Fibroblast of lung (primary cell): Measurements from ENCODE around the gene ADCK1. TPM values are rescaled to one million over a fixed set of nuclear protein-coding genes. Genes with fewer than 3 reads are reported as not detected.

Source experiments
- DNase-seq, 2 donors: peaks; one replicate each; pipeline versions ENCODE4 v3.0.0 to v3.0.0-alpha.2; 2010; ENCODE audit warnings: low read depth in 2 of 2
- H2AFZ ChIP-seq: 2 replicates; pipeline ENCODE4 v1.5.1; 2012; ENCODE audit warnings: low read length, control low read depth, inconsistent platforms
- H3K27ac ChIP-seq: 2 replicates; pipeline ENCODE4 v1.5.1; 2011; ENCODE audit warnings: low read length, control low read depth; ENCODE audit not compliant: insufficient read depth
- H3K27me3 ChIP-seq: 2 replicates; pipeline ENCODE4 v1.5.1; 2011; ENCODE audit warnings: mild to moderate bottlenecking, low read length; ENCODE audit not compliant: control insufficient read depth, insufficient read depth
- H3K36me3 ChIP-seq: 2 replicates; pipeline ENCODE4 v1.5.1; 2011; ENCODE audit warnings: low read length; ENCODE audit not compliant: control insufficient read depth, insufficient read depth
- H3K4me1 ChIP-seq: 2 replicates; pipeline ENCODE4 v1.5.1; 2011; ENCODE audit warnings: low read length; ENCODE audit not compliant: control insufficient read depth, insufficient read depth; ENCODE audit errors: extremely low read depth
- H3K4me2 ChIP-seq: 2 replicates; pipeline ENCODE4 v1.5.1; 2011; ENCODE audit warnings: low read length, control low read depth; ENCODE audit not compliant: insufficient read depth; ENCODE audit errors: extremely low read depth
- H3K4me3 ChIP-seq, 4 experiments: fragments of 200-600 bp in 1 of 4; sonication (generic) in 1 of 4; replicated peaks in 1 of 4; 2 replicates each; pipeline ENCODE4 v1.5.1; 2011 to 2016; ENCODE audit warnings: low read length in 4 of 4, low read depth in 3 of 4, mild to moderate bottlenecking in 3 of 4, control low read depth in 2 of 4, inconsistent platforms in 1 of 4, mixed read lengths in 1 of 4; ENCODE audit not compliant: insufficient read depth in 1 of 4; ENCODE audit errors: control extremely low read depth in 1 of 4
- H3K79me2 ChIP-seq: 2 replicates; pipeline ENCODE4 v1.5.1; 2012; ENCODE audit warnings: mild to moderate bottlenecking, low read length, inconsistent platforms; ENCODE audit not compliant: control insufficient read depth, insufficient read depth
- H3K9ac ChIP-seq: 2 replicates; pipeline ENCODE4 v1.5.1; 2011; ENCODE audit warnings: mild to moderate bottlenecking, low read length, control low read depth; ENCODE audit not compliant: insufficient read depth
- H3K9me3 ChIP-seq: 2 replicates; pipeline ENCODE4 v1.5.1; 2012; ENCODE audit warnings: low read depth, low read length; ENCODE audit not compliant: control insufficient read depth, insufficient read depth
- H4K20me1 ChIP-seq: 2 replicates; pipeline ENCODE4 v1.5.1; 2011; ENCODE audit warnings: low read length; ENCODE audit not compliant: control insufficient read depth, insufficient read depth; ENCODE audit errors: extremely low read depth
- EZH2 ChIP-seq: IDR thresholded peaks from 2 replicates; pipeline ENCODE4 v1.5.1; 2012; ENCODE audit warnings: low read length, control low read depth, mild to moderate bottlenecking; ENCODE audit errors: missing control alignments
- polyA plus RNA-seq, 2 donors: library from polyadenylated mRNA; depleted of rRNA in 1 of 2; stranded (reverse) in 1 of 2; unstranded in 1 of 2; fragments of >200 nt; gene quantifications; 2 replicates each; pipeline ENCODE4 v1.2.1, GENCODE V29; 2011 to 2012; ENCODE audit warnings: missing spikeins in 1 of 2
- total RNA-seq: library from RNA; depleted of rRNA; stranded (reverse); fragments of >200 nt; gene quantifications from 2 replicates; pipeline ENCODE4 v1.2.1, GENCODE V29; 2014
- TF ChIP-seq, protein P1 (sequence below), 2 donors: IDR thresholded peaks in 1 of 2; conservative IDR thresholded peaks in 1 of 2; 1 replicate in 1 of 2; 2 replicates in 1 of 2; pipeline ENCODE4 v1.5.1; 2011 to 2012; ENCODE audit warnings: low read length in 2 of 2, control low read depth in 1 of 2, inconsistent platforms in 1 of 2, low read depth in 1 of 2, mild to moderate bottlenecking in 1 of 2

Gene ADCK1
- total and polyA plus RNA-seq, 2 donors (not counting 1 experiment from before 2014, with no cell fraction given), result 4.6 to 4.8 TPM

DNA sequence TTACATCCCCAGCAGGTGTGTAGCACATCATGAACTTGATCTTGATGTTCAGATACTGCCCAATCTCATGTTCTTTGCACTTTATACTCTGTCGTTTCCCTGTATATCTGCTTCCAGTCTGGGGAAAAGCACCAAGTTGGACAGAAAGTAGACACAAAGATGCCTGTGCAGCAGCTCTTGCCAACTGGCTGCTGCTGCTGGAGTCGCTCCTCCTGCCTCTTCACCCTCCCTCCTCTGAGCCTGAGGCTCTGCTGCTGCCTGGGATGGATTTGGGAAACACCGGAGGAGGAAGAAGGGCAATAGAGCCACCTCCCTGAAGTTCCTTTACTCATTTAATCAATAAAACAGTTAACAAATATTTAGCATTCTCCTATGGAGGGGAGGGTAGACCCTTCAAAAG is 32.4 kb downstream of the ADCK1 start:
- Histone ChIP-seq H3K27ac (no peak overlapping the region), H2AFZ (no peak overlapping the region), H3K4me1 (no peaks in the 10 kb centered on the region), H3K79me2 (no peaks in the 10 kb centered on the region), H3K27me3 (no peaks in the 10 kb centered on the region), H3K4me3 (no peak overlapping the region), H4K20me1 (no peaks in the 10 kb centered on the region), H3K4me2 (no peak overlapping the region), H3K9me3 (no peaks in the 10 kb centered on the region), H3K36me3 (no peaks in the 10 kb centered on the region), H3K9ac (no peak overlapping the region)
- no peak for TF ChIP-seq EZH2
- TF ChIP-seq, protein P1, sequence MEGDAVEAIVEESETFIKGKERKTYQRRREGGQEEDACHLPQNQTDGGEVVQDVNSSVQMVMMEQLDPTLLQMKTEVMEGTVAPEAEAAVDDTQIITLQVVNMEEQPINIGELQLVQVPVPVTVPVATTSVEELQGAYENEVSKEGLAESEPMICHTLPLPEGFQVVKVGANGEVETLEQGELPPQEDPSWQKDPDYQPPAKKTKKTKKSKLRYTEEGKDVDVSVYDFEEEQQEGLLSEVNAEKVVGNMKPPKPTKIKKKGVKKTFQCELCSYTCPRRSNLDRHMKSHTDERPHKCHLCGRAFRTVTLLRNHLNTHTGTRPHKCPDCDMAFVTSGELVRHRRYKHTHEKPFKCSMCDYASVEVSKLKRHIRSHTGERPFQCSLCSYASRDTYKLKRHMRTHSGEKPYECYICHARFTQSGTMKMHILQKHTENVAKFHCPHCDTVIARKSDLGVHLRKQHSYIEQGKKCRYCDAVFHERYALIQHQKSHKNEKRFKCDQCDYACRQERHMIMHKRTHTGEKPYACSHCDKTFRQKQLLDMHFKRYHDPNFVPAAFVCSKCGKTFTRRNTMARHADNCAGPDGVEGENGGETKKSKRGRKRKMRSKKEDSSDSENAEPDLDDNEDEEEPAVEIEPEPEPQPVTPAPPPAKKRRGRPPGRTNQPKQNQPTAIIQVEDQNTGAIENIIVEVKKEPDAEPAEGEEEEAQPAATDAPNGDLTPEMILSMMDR (conservative IDR thresholded peaks at IDR 0.05 in 1 of 2, IDR thresholded peaks at IDR 0.05 in 1 of 2; ENCODE audit: low read depth in 1 of 2, low read length in 2 of 2), result no peak
- DNase-seq, result no peak

GRCh38 chr14:77837926-77838325 is 38.0 kb downstream of the ADCK1 start:
- H3K27me3 ChIP-seq, result no peaks in the 10 kb centered on the region
- H3K9me3 ChIP-seq, result no peaks in the 10 kb centered on the region
- H2AFZ ChIP-seq, result no peak overlapping the region
- no peak overlapping the region for H3K27ac ChIP-seq
- H3K36me3 ChIP-seq, result no peaks in the 10 kb centered on the region
- no peak overlapping the region for H3K4me3 ChIP-seq
- no peaks in the 10 kb centered on the region for H4K20me1 ChIP-seq
- no peak overlapping the region for H3K9ac ChIP-seq
- DNase-seq, result no peak
- H3K4me2 ChIP-seq, result no peak overlapping the region
- H3K79me2 ChIP-seq, result no peaks in the 10 kb centered on the region
- TF ChIP-seq, protein P1 (conservative IDR thresholded peaks at IDR 0.05 in 1 of 2, IDR thresholded peaks at IDR 0.05 in 1 of 2; ENCODE audit: low read depth in 1 of 2, low read length in 2 of 2), result no peak
- TF ChIP-seq EZH2, result no peak
- no peaks in the 10 kb centered on the region for H3K4me1 ChIP-seq

DNA sequence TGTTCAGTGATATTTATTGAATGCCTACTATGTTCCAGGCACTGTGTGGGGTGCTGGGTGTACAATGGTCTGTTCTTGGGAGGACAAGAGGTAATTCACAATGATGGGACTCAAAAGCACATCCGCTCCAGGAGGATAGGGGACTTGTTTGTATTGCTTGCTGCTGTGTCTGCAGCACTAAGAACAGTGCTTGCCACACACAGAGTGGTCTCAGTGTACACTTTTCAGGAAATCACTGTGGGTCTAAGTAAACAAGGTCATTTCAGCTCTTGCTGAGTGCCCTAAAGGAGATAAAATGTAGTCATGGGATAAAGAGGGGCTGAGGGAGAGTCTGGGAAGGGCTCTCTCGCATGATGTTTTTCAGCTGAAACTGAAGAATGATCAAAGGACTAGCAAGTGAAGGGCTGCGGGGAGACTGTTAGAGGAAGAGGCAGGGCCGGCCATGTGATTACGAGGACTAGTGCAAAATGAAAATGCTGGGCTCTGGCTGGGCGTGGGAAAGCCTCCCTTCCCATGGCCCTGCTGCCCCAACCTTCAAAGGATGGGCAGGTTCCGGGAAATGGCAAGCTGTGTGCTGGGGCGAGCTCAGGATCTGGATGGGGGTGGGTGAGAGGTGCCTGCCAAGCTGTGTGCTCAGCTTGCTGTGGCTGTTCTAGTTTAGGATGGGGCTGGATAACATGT is 39.1 kb downstream of the ADCK1 start:
- no peak for TF ChIP-seq EZH2
- TF ChIP-seq, protein P1 (conservative IDR thresholded peaks at IDR 0.05 in 1 of 2, IDR thresholded peaks at IDR 0.05 in 1 of 2; ENCODE audit: low read depth in 1 of 2, low read length in 2 of 2), result no peak
- H3K4me1 ChIP-seq, result no peaks in the 10 kb centered on the region

More for the DNA sequence above, 39.1 kb downstream of the ADCK1 start:
- no peak overlapping the region for H2AFZ ChIP-seq
- H4K20me1 ChIP-seq, result no peaks in the 10 kb centered on the region
- no peak for DNase-seq
- H3K79me2 ChIP-seq, result no peaks in the 10 kb centered on the region
- no peak overlapping the region for H3K4me3 ChIP-seq
- H3K4me2 ChIP-seq, result no peak overlapping the region
- no peaks in the 10 kb centered on the region for H3K27me3 ChIP-seq
- no peaks in the 10 kb centered on the region for H3K9me3 ChIP-seq
- no peak overlapping the region for H3K9ac ChIP-seq
- H3K27ac ChIP-seq, result no peak overlapping the region
- H3K36me3 ChIP-seq, result no peaks in the 10 kb centered on the region
